Smooth muscle cell of the brain vasculature (primary cell): ENCODE measurements around the gene SGMS1.
"Not testable (repeated sequence)": the region's sequence is repeated elsewhere in the genome, so short reads cannot be mapped to it uniquely, and the experiment has no call there.

Experiments used
- DNase-seq: peaks from one replicate; pipeline ENCODE4 v3.0.0-alpha.2; 2012; ENCODE audit warnings: low read depth, low spot score

Gene SGMS1

GRCh38 chr10:50375745-50376144 is 248.0 kb downstream of the SGMS1 start:
- DNase-seq: no peak

- DNase-seq: no peak
These were observed 248.7 kb downstream of the SGMS1 start for GRCh38 chr10:50375051-50375452.

- no peak for DNase-seq
These were observed 249.8 kb downstream of the SGMS1 start for GRCh38 chr10:50373821-50374501.

GRCh38 chr10:50369931-50370330 is 253.8 kb downstream of the SGMS1 start:
- DNase-seq: no peak

GRCh38 chr10:50367732-50368131 is 256.0 kb downstream of the SGMS1 start:
- DNase-seq: peak; percentile 15

GRCh38 chr10:50366421-50366820 is 257.3 kb downstream of the SGMS1 start:
- DNase-seq: not testable (repeated sequence)

GRCh38 chr10:50364730-50365129 is 259.0 kb downstream of the SGMS1 start:
- DNase-seq: not testable (repeated sequence)

GRCh38 chr10:50362547-50363125 is 261.1 kb downstream of the SGMS1 start:
- DNase-seq: no peak

GRCh38 chr10:50361946-50362345 is 261.8 kb downstream of the SGMS1 start:
- no peak for DNase-seq

- no peak for DNase-seq
These were observed 263.5 kb downstream of the SGMS1 start for GRCh38 chr10:50360077-50360850.

GRCh38 chr10:50358925-50359687 is 264.6 kb downstream of the SGMS1 start:
- no peak for DNase-seq

- no peak for DNase-seq
These were observed 265.3 kb downstream of the SGMS1 start for GRCh38 chr10:50358411-50358810.

GRCh38 chr10:50356481-50356832 is 267.3 kb downstream of the SGMS1 start:
- DNase-seq: not testable (repeated sequence)

GRCh38 chr10:50355693-50356480 is 267.9 kb downstream of the SGMS1 start:
- not testable (repeated sequence) for DNase-seq

- no peak for DNase-seq
These were observed 272.1 kb downstream of the SGMS1 start for GRCh38 chr10:50351483-50352146.

GRCh38 chr10:50350366-50350765 is 273.4 kb downstream of the SGMS1 start:
- no peak for DNase-seq

GRCh38 chr10:50349554-50349953 is 274.2 kb downstream of the SGMS1 start:
- no peak for DNase-seq

GRCh38 chr10:50347394-50347802 is 276.4 kb downstream of the SGMS1 start:
- no peak for DNase-seq

- no peak for DNase-seq
These were observed 276.8 kb downstream of the SGMS1 start for GRCh38 chr10:50346942-50347341.

GRCh38 chr10:50345545-50345944 is 278.2 kb downstream of the SGMS1 start:
- DNase-seq: no peak
